Colonic mucosa (tissue), 4 donors: ENCODE data around the gene AP3B1. TPM values are rescaled to one million over a fixed set of nuclear protein-coding genes. Genes with fewer than 3 reads are reported as not detected.

ENCODE experiments used
- DNase-seq: peaks from one replicate; pipeline ENCODE4 v3.0.0-alpha.2; 2020
- H3K27ac ChIP-seq: fragments of 200-600 bp; one replicate; pipeline ENCODE4 v1.8.0; 2021
- H3K27me3 ChIP-seq: fragments of 200-600 bp; one replicate; pipeline ENCODE4 v1.8.0; 2021
- H3K36me3 ChIP-seq: fragments of 200-600 bp; one replicate; pipeline ENCODE4 v1.8.0; 2021
- H3K4me1 ChIP-seq: fragments of 200-600 bp; one replicate; pipeline ENCODE4 v1.8.0; 2021; ENCODE audit warnings: mild to moderate bottlenecking
- H3K4me3 ChIP-seq: fragments of 200-600 bp; one replicate; pipeline ENCODE4 v1.8.0; 2021
- H3K9ac ChIP-seq, 2 donors: one replicate each; pipeline ENCODE4 v1.7.0; 2013; ENCODE audit warnings: control low read depth in 2 of 2, low read depth in 2 of 2, low read length in 2 of 2
- H3K9me3 ChIP-seq: fragments of 200-600 bp; one replicate; pipeline ENCODE4 v1.8.0; 2021
- intact Hi-C: fragments of 100-400 bp; cut with DNase I; formaldehyde crosslinking; loops from one replicate; pipeline ENCODE4 v1.14.1; 2022
- total RNA-seq, 2 donors: library from RNA; stranded (reverse); fragmentation: NEBNext Ultra II Directional in 1 of 2; extraction: Animal tissue kit (Norgen Biotek cat#: 25700) in 1 of 2; gene quantifications; one replicate each; pipeline ENCODE4 v1.2.1, GENCODE V29; 2021
- TF ChIP-seq, protein P1 (sequence below): fragments of 200-600 bp; IDR thresholded peaks from one replicate; pipeline ENCODE4 v1.8.0; 2022; ENCODE audit warnings: antibody characterized with exemption, mild to moderate bottlenecking
- donor health status: healthy.
- donor health status: DM: no; HTN: no; CAD: no.
- donor health status: DM: no; HTN: no; CAD: no.

AP3B1 gene
- total RNA-seq, 2 donors from 2014 or later, result 53.3 to 62.6 TPM

- no peak overlapping the region for H3K4me3 ChIP-seq
- no peaks in the 10 kb centered on the region for H3K9me3 ChIP-seq
- no peaks in the 10 kb centered on the region for H3K4me1 ChIP-seq
- TF ChIP-seq, protein P1, sequence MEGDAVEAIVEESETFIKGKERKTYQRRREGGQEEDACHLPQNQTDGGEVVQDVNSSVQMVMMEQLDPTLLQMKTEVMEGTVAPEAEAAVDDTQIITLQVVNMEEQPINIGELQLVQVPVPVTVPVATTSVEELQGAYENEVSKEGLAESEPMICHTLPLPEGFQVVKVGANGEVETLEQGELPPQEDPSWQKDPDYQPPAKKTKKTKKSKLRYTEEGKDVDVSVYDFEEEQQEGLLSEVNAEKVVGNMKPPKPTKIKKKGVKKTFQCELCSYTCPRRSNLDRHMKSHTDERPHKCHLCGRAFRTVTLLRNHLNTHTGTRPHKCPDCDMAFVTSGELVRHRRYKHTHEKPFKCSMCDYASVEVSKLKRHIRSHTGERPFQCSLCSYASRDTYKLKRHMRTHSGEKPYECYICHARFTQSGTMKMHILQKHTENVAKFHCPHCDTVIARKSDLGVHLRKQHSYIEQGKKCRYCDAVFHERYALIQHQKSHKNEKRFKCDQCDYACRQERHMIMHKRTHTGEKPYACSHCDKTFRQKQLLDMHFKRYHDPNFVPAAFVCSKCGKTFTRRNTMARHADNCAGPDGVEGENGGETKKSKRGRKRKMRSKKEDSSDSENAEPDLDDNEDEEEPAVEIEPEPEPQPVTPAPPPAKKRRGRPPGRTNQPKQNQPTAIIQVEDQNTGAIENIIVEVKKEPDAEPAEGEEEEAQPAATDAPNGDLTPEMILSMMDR, result no peak
- no peak overlapping the region for H3K27ac ChIP-seq
- DNase-seq, result no peak
- no peaks in the 10 kb centered on the region for H3K27me3 ChIP-seq
- no peak overlapping the region for H3K9ac ChIP-seq
- intact Hi-C loops, result no loop called here
- no peaks in the 10 kb centered on the region for H3K36me3 ChIP-seq
Measured at GRCh38 chr5:78002690-78003089, 291.8 kb downstream of the AP3B1 start.

DNA sequence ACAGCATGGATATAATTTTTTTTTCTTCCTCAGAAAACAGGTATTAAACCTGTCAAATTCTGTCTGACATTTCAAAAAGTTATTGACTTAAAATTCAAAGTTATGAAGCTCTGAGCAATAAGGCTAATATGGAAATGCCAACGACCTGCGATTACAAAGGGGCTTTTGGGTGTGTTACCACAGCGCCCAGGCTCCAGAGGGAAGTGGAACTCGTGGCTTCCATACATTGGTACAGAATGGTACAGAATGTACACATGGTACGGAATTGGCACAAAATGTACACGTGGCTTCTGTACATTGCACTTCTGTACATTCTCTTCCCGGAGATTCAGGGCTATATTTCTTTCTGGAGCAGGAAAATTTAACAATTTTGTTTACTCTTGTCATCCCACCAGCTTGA is 293.3 kb downstream of the AP3B1 start:
- no peaks in the 10 kb centered on the region for H3K27me3 ChIP-seq
- no peak overlapping the region for H3K9ac ChIP-seq
- H3K4me1 ChIP-seq, result no peaks in the 10 kb centered on the region
- no peaks in the 10 kb centered on the region for H3K9me3 ChIP-seq
- no peak for DNase-seq
- no peak overlapping the region for H3K27ac ChIP-seq
- no peak overlapping the region for H3K4me3 ChIP-seq
- H3K36me3 ChIP-seq, result no peaks in the 10 kb centered on the region
- TF ChIP-seq, protein P1, result no peak
- intact Hi-C loops, result no loop called here

DNA sequence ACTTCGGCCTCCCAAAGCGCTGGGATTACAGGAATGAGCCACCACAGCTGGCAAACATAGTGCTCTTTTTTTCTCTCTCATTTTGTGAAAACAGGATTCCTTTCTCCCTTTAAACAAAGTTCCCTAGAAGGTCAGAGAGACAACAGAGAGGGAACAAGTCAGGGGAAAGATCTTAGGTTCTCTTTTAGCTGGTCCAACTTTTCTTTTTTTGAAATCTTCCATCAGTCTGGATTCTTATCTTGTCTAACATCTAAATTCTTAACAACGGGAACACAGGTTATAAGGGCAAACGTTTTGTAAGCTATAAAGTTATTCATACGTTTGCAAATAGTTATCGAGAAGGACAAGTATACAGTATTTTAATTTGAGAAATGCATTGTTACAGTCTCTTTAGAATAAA is 294.3 kb downstream of the AP3B1 start:
- H3K27me3 ChIP-seq, result no peaks in the 10 kb centered on the region
- H3K36me3 ChIP-seq, result no peaks in the 10 kb centered on the region
- TF ChIP-seq, protein P1, result no peak
- intact Hi-C loops, result no loop called here
- H3K27ac ChIP-seq, result no peak overlapping the region
- no peak for DNase-seq
- H3K9ac ChIP-seq, result no peak overlapping the region
- no peaks in the 10 kb centered on the region for H3K9me3 ChIP-seq
- no peaks in the 10 kb centered on the region for H3K4me1 ChIP-seq
- H3K4me3 ChIP-seq, result no peak overlapping the region

GRCh38 chr5:77999399-77999798 is 295.1 kb downstream of the AP3B1 start:
- TF ChIP-seq, protein P1, result no peak
- DNase-seq, result no peak
- Histone ChIP-seq H3K9me3 (no peaks in the 10 kb centered on the region), H3K9ac (no peak overlapping the region), H3K4me3 (no peak overlapping the region), H3K27ac (no peak overlapping the region), H3K4me1 (no peaks in the 10 kb centered on the region), H3K27me3 (no peaks in the 10 kb centered on the region), H3K36me3 (no peaks in the 10 kb centered on the region)
- intact Hi-C loops, result no loop called here

- TF ChIP-seq, protein P1, result no peak
- Histone ChIP-seq H3K9me3 (no peaks in the 10 kb centered on the region), H3K4me3 (no peak overlapping the region), H3K27ac (no peak overlapping the region), H3K9ac (no peak overlapping the region), H3K27me3 (no peaks in the 10 kb centered on the region), H3K36me3 (no peaks in the 10 kb centered on the region), H3K4me1 (no peaks in the 10 kb centered on the region)
- intact Hi-C loops, result no loop called here
- no peak for DNase-seq
Measured at GRCh38 chr5:77996943-77997342, 297.6 kb downstream of the AP3B1 start.
